HL-60/S4 treated with phorbol 12-myristate 13-acetate at 8.2 ng/mL for 4 days and 3 days (cell line): ENCODE measurements around the gene MLPH.

Experiments used
- in situ Hi-C: fragments of 300-500 bp; cut with MboI; formaldehyde crosslinking; loops from 2 replicates; pipeline ENCODE4 v1.15.0; 2022; ENCODE audit warnings: low sequenced_read_pairs

Gene MLPH

DNA sequence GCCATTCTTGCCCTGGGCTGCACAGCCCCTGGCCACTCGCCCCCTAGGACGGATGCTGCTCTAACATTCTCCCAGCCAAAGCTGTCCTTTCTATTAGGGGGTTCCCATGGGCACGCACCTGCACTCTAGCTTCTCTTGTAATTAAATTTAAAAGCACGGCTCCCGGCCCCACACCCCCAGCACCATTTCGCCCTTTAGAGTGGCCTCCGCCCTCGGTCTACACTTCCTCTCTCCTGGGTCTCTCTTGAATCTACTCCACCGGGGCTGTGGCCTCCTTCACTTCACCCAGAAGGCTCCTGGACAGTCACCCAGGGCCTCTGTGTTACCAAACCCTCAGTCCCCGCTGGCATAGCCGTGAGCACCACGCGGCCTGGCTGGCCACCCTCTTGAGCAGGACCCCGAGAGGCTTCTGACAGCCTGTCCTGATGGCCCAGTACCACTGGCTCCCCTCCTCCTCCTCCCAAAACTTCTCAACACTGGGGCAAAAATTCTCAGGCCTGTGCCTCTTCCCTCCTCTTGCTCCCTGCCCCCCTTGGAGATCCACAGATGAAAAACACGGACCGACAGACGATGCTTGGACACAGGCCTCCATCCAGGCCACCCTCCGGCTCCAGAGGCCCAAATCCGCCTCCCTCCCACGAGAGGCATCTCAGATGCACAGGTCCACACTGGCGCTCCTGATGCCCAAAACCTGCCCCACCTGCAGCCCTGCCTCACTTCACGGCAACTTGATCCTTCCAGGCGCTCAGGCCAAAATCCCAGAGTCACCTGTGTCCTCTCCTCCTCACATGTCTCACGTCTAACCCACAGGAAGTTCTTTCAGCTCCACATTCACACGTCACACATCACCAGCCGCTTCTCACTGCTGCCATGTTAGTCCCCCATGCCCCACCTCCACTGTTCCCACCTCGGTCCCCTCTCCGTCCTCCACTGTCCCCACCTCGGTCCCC, 110.4 kb downstream of the MLPH start:
- in situ Hi-C loops = no loop called here

- in situ Hi-C loops = no loop called here
These were observed 111.6 kb downstream of the MLPH start for GRCh38 chr2:237598468-237599208.

DNA sequence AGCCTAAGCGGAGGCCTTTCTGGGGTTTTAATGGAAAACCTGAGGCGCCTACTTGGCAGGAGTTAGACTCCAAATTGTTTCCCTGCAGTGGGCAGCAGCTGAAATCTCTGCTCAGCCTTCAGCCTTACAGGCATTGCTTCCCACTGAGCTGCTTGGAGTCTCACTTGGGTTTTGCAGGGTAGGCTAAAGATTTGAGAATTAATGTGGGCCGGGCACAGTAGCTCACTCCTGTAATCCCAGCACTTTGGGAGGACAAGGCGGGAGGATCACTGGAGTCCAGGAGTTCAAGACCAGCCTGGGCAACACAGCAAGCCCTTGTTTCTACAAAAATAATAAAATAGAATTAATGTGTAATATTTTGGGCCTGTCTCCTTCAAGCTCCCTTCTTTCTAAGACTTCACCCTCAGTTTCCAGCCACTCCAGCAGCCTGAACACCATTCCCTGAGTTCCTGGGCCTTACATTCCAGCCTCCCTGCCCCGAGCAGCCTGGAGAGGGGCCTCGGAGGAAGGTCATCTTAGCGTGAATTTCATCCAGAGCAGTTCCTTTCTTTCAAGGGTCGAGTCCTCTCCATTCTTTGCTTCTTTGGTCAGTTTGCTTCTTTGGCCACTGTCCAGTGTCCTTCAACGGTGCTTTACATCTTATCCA, 112.5 kb downstream of the MLPH start:
- in situ Hi-C loops = no loop called here

GRCh38 chr2:237600205-237600846, 113.3 kb downstream of the MLPH start:
- in situ Hi-C loops = no loop called here

DNA sequence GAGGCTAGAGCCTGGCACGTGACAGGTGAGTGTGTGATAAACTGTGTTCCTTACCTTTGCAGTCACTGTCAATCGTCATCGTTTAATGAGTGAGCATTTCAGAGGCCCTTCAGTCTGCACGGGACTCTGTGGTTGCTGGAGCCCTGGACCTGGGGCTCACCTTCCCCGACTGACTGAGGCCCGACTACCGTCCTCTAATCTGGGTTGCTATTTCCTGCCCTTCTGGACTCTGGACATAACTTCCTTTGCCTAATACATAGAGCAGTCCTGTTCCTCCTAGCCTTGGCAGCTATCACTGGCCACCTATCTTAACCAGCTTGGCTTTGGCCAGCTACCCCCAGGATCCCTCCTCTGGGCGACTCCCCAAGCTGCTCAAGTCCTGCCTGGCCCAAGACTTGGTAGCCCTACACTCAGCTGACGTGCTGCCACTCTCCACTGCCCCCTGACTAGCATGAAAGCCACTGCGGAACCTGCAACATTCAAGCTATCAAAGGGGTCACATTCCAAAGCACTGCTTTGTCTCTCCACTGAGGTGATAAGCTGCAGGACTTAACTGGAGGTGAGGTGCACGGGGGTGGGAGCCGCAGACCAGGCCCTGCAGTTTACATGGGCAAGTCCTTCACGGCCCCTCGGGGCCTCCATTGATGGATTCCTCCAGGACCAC, 114.5 kb downstream of the MLPH start:
- in situ Hi-C loops = no loop called here

DNA sequence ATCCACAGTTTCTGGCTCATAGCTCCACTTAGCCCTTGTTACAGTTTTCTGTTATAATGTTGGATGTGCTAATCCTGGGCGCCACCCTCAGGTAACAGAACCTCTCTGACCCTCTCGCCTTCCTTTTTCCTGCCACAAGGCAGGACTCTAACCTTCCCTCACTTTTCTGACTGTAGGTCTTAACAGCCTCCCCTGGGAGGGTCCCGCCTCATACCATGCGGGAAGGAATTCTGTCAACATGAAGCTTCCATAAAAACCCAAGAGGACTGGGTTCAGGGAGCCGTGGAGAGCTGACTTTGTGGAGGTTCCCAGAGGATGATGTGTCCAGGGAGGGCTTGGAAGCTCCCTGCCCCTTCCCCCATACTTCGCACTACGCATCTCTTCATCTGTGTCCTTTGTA, 115.4 kb downstream of the MLPH start:
- in situ Hi-C loops = no loop called here

DNA sequence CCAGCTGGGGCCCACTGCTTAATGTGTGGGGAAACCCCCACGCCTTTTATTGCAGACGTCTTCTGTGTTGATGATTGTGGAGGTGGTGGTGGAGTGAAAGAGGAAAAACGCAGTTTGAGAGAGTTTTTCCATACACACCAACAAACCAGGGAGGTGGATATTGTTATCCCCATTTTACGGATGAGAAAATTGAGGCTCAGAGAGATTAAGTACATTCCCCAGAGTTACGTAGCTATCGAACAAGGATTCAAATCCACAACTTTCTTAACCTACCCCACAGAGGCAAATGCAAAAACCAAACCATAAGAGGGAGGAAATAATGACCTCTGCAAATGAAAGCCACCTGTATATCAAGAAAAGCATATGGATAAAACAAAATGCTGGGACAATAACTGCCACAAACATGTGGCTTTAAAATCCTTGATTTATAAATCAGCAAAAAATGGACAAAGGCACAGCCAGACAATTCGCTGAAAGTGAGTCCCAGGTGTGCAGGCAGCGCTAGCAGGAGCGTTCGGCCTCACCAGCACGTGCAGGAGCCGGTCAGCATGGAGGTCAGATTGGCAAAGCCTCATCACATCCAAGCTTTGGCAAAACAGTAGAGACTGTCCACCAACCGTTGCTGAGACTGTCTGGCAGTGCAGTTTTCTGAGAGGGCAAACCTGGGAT, 116.1 kb downstream of the MLPH start:
- in situ Hi-C loops = no loop called here

- in situ Hi-C loops = no loop called here
These were observed 116.8 kb downstream of the MLPH start for GRCh38 chr2:237603718-237604362.

DNA sequence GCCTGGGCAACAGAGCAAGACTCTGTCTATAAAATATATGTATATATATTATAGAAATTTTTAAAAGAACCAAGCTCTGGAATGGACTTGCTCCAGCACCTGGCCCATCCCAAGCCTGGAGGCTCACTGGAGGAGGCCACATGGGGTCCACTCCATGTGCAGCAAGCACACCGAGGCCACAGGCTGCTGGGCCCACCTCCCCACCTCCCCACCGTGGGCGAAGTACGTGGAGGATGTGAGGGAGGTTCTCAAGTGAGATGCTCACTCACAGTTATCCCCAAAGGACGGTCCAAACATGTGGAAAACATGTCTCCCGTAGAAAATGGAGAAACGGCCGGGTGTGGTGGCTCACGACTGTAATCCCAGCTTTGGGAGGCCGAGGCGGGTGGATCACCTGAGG, 117.3 kb downstream of the MLPH start:
- in situ Hi-C loops = no loop called here
